B cell (primary cell): ENCODE results near the gene IGF1R. TPM values are rescaled to one million over a fixed set of nuclear protein-coding genes. Genes with fewer than 3 reads are reported as not detected.

Source experiments
- ATAC-seq: fragments of 200-7000 bp; cut with Tn5 transposase; one replicate; pipeline ENCODE4 v1.10.0; 2021; ENCODE audit warnings: low read depth, mild to moderate bottlenecking, moderate number of reproducible peaks, moderate library complexity
- CTCF ChIA-PET: fragments of 350-600 bp; sonication (Branson Sonifier 250); formaldehyde crosslinking; loops from one replicate; lab custom pipeline; 2021; ENCODE audit warnings: antibody characterized with exemption, inconsistent platforms; lab: Charles Lee
- POLR2A ChIA-PET: fragments of 350-600 bp; sonication (Branson Sonifier 250); formaldehyde crosslinking; loops from one replicate; lab custom pipeline; 2021; ENCODE audit warnings: antibody characterized with exemption; lab: Charles Lee
- DNase-seq: peaks from one replicate; pipeline ENCODE4 v3.0.0; 2013
- H2AFZ ChIP-seq: 2 replicates; pipeline ENCODE4 v1.6.1; 2012; ENCODE audit warnings: mild to moderate bottlenecking, low read depth, low read length; ENCODE audit not compliant: insufficient read depth, poor library complexity, severe bottlenecking
- H3K27ac ChIP-seq, 2 donors: 1 replicate in 1 of 2; 2 replicates in 1 of 2; pipeline ENCODE4 v1.5.1; 2012 to 2013; ENCODE audit warnings: low read length in 2 of 2, mild to moderate bottlenecking in 2 of 2, moderate library complexity in 1 of 2
- H3K27me3 ChIP-seq, 4 experiments: fragments of 200-600 bp in 1 of 4; sonication (generic) in 1 of 4; replicated peaks in 1 of 4; 1 replicate in 2 of 4; 2 replicates in 2 of 4; pipeline versions ENCODE4 v1.6.1 to v1.7.0; 2013 to 2016; ENCODE audit warnings: low read length in 3 of 4, mild to moderate bottlenecking in 2 of 4, mixed read lengths in 1 of 4, moderate library complexity in 1 of 4; ENCODE audit not compliant: insufficient read depth in 4 of 4, control insufficient read depth in 3 of 4; ENCODE audit errors: control extremely low read depth in 1 of 4
- H3K36me3 ChIP-seq, 2 experiments: replicated peaks in 1 of 2; 1 replicate in 1 of 2; 2 replicates in 1 of 2; pipeline versions ENCODE4 v1.6.1 to v1.7.1; 2013; ENCODE audit warnings: low read length in 1 of 2; ENCODE audit not compliant: insufficient read depth in 2 of 2, control insufficient read depth in 1 of 2; ENCODE audit errors: control extremely low read depth in 1 of 2, extremely low read depth in 1 of 2
- H3K4me1 ChIP-seq, 2 donors: fragments of 200-600 bp in 1 of 2; sonication (generic) in 1 of 2; 1 replicate in 1 of 2; 2 replicates in 1 of 2; pipeline versions ENCODE4 v1.5.1 to v1.6.1; 2013 to 2017; ENCODE audit warnings: low read length in 2 of 2; ENCODE audit not compliant: control insufficient read depth in 2 of 2, insufficient read depth in 2 of 2
- H3K4me2 ChIP-seq: replicated peaks from 2 replicates; pipeline ENCODE3; 2012; ENCODE audit warnings: mild to moderate bottlenecking, low read depth, low read length; ENCODE audit not compliant: poor library complexity, severe bottlenecking
- H3K4me3 ChIP-seq, 5 experiments: fragments of 200-600 bp in 1 of 5; sonication (generic) in 1 of 5; 1 replicate in 3 of 5; 2 replicates in 2 of 5; pipeline versions ENCODE4 v1.5.1 to v1.7.0; 2011 to 2016; ENCODE audit warnings: low read length in 4 of 5, mild to moderate bottlenecking in 4 of 5, low read depth in 2 of 5, control low read depth in 1 of 5, moderate library complexity in 1 of 5; ENCODE audit not compliant: insufficient read depth in 1 of 5; ENCODE audit errors: control extremely low read depth in 1 of 5, extremely low read depth in 1 of 5
- H3K79me2 ChIP-seq: fragments of 200-600 bp; sonication (generic); one replicate; pipeline ENCODE4 v1.6.0; 2016; ENCODE audit warnings: low read length; ENCODE audit not compliant: control insufficient read depth, insufficient read depth
- H3K9ac ChIP-seq: fragments of 200-600 bp; sonication (generic); 2 replicates; pipeline ENCODE4 v1.6.1; 2017; ENCODE audit warnings: mild to moderate bottlenecking, low read length, moderate library complexity
- H3K9me3 ChIP-seq, 3 donors: one replicate each; pipeline versions ENCODE4 v1.6.1 to v1.7.1; 2013; ENCODE audit warnings: low read length in 2 of 3; ENCODE audit not compliant: control insufficient read depth in 2 of 3, insufficient read depth in 1 of 3; ENCODE audit errors: control extremely low read depth in 1 of 3
- H4K20me1 ChIP-seq: 2 replicates; pipeline ENCODE4 v1.6.0; 2012; ENCODE audit warnings: mild to moderate bottlenecking, low read length; ENCODE audit not compliant: insufficient read depth, control insufficient read depth, poor library complexity, severe bottlenecking
- H3K27ac Mint-ChIP-seq: one replicate; pipeline ENCODE4 v1.8.0; 2021; ENCODE audit warnings: mixed read lengths
- H3K27me3 Mint-ChIP-seq: one replicate; pipeline ENCODE4 v1.8.0; 2021; ENCODE audit warnings: mixed read lengths
- H3K4me1 Mint-ChIP-seq: one replicate; pipeline ENCODE4 v1.8.0; 2021; ENCODE audit warnings: mixed read lengths
- H3K4me3 Mint-ChIP-seq: one replicate; pipeline ENCODE4 v1.8.0; 2021; ENCODE audit warnings: mixed read lengths
- H3K9me3 Mint-ChIP-seq: one replicate; pipeline ENCODE4 v1.8.0; 2022; ENCODE audit warnings: mixed read lengths; ENCODE audit not compliant: insufficient read depth
- CTCF ChIP-seq: fragments of 200-600 bp; IDR thresholded peaks from one replicate; pipeline ENCODE4 v1.8.0; 2022; ENCODE audit warnings: antibody characterized with exemption, mild to moderate bottlenecking
- EZH2 ChIP-seq: IDR thresholded peaks from 2 replicates; pipeline ENCODE4 v1.6.1; 2012; ENCODE audit warnings: borderline replicate concordance, low read depth, mild to moderate bottlenecking, moderate library complexity, low read length; ENCODE audit not compliant: insufficient read depth, poor library complexity, severe bottlenecking
- WGBS: methylation state at CpG from one replicate; pipeline ENCODE4 v1.1.5; 2013; ENCODE audit warnings: missing lambda C conversion rate; ENCODE audit not compliant: insufficient coverage; 5-methylcytosine and 5-hydroxymethylcytosine counted together
- intact Hi-C: fragments of 100-400 bp; cut with micrococcal nuclease; formaldehyde crosslinking; loops from one replicate; pipeline ENCODE4 v1.10.0; 2022
- polyA plus RNA-seq: library from polyadenylated mRNA; depleted of rRNA; stranded (reverse); fragments of >200 nt; gene quantifications from 2 replicates; pipeline ENCODE4 v1.2.3, GENCODE V29; 2012
- total RNA-seq, 2 donors: library from RNA; stranded (reverse); fragments of 120-200 nt in 1 of 2; gene quantifications; 1 replicate in 1 of 2; 2 replicates in 1 of 2; pipeline versions ENCODE4 v1.2.3 to v1.2.4, GENCODE V29; 2013 to 2022

Gene IGF1R
- total and polyA plus RNA-seq, 2 donors (not counting 1 experiment from before 2014, with no cell fraction given): 5.4 to 23.1 TPM

- Histone ChIP-seq H4K20me1 (no peaks in the 10 kb centered on the region), H3K4me1 (no peaks in the 10 kb centered on the region), H3K4me3 (no peak overlapping the region), H3K27me3 (no peaks in the 10 kb centered on the region), H3K9ac (no peak overlapping the region), H3K79me2 (no peaks in the 10 kb centered on the region), H3K9me3 (no peaks in the 10 kb centered on the region), H3K27ac (no peak overlapping the region), H3K36me3 (peaks cover 5 to 9% of the 10 kb centered on the region in 2 experiments), H3K4me2 (no peak overlapping the region), H2AFZ (no peak overlapping the region)
- ChIA-PET POLR2A (no interaction called here), CTCF (no interaction called here)
- H3K4me1 Mint-ChIP-seq: no peaks in the 10 kb centered on the region
- intact Hi-C loops: no loop called here
- no peak overlapping the region for H3K27ac Mint-ChIP-seq
- DNase-seq (no peak), ATAC-seq (no peak)
- H3K4me3 Mint-ChIP-seq: no peak overlapping the region
- TF ChIP-seq EZH2 (no peak), CTCF (no peak)
- H3K9me3 Mint-ChIP-seq: no peaks in the 10 kb centered on the region
- WGBS: 65% methylated on average over 4 of the region's 4 CpGs
- H3K27me3 Mint-ChIP-seq: no peaks in the 10 kb centered on the region
Measured at GRCh38 chr15:98938105-98938417, 289.7 kb downstream of the IGF1R start.

- Histone ChIP-seq H3K36me3 (peaks cover 5 to 8% of the 10 kb centered on the region in 2 experiments), H3K27me3 (no peaks in the 10 kb centered on the region), H3K4me1 (no peaks in the 10 kb centered on the region), H3K4me3 (no peak overlapping the region), H2AFZ (no peak overlapping the region), H3K9me3 (no peaks in the 10 kb centered on the region), H3K9ac (no peak overlapping the region), H4K20me1 (no peaks in the 10 kb centered on the region), H3K27ac (no peak overlapping the region), H3K79me2 (no peaks in the 10 kb centered on the region), H3K4me2 (no peak overlapping the region)
- POLR2A ChIA-PET: no interaction called here
- no peak for DNase-seq
- CTCF ChIA-PET: no interaction called here
- TF ChIP-seq CTCF (no peak), EZH2 (no peak)
- Mint-ChIP-seq H3K4me3 (no peak overlapping the region), H3K4me1 (no peaks in the 10 kb centered on the region), H3K27ac (no peak overlapping the region), H3K9me3 (no peaks in the 10 kb centered on the region), H3K27me3 (no peaks in the 10 kb centered on the region)
- intact Hi-C loops: no loop called here
- ATAC-seq: no peak
- WGBS: 100% methylated on average over 4 of the region's 5 CpGs
Measured at GRCh38 chr15:98938799-98939198, 290.5 kb downstream of the IGF1R start.
